ENCODE data around the gene RNF126. TPM values are rescaled to one million over a fixed set of nuclear protein-coding genes. Genes with fewer than 3 reads are reported as not detected.

RNF126 gene
- total RNA-seq, 2 donors from 2014 or later, result 19.2 to 35.9 TPM

DNA sequence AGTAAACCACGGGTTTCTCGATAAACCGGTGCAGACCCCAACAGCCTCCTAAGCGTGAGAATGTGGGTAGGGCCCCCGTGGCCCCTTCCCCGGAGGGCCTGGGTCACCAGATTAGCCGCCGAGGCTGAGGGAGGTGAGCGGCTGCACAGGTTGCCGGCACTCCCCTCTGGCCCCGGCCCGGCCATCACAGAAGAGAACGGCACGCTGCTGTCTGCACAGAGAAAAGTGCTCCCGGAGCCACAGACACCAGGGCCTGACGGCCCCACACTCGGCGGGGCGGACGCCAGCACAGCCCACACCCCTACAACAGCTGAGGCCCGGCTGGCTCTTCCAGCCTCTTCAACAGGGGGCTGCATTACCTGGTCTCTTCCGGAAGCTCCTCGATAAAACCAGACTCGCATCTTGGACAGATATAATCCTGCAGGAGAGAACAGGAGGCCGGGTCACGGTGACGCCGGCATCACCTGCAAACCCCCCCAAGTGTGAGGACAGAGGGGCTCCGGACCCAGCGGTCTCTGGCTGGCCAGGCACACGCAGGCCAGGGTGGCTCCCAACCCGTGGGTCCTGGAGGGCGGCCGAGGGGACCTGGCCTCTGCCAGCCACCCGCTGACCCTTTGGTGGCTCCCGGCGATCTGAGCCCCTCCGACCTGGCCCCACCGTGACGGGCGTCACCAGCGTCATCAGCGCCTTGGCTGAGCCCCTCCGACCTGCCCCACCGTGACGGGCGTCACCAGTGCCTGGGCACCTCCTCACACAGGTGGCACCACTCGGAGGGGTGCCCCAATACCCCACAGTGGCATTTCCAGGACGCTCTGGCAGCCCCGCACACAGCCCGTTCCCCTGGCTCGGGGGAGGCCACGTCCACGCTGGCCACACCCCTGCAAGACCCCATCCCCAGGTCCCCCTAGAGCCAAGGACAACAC lies 10.3 kb downstream of the RNF126 start:
- no peak for ATAC-seq
- DNase-seq, result no peak
- intact Hi-C loops (cut with DNase I), result no loop called here

DNA sequence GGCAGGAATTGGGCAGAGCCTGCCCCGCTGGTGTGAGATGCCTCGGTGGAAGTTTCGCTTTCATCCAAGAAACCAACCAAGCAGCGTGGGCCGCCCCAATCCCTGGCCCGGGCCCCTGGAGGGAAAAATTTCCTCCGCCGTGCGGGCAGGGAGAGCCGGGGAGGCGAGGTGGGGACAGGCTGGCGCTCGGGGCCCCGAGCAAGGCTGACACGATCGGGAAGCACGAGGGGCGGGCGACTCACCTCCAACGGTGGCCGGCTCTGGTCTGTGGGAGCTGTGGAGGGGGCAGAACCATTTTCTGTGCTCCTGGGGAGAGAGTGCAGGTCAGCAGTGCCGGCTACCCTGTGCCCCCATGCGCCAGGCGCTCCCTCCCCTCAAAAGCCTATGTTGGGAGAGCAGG lies 11.0 kb downstream of the RNF126 start:
- DNase-seq (no peak), ATAC-seq (no peak)
- intact Hi-C loops (cut with DNase I), result no loop called here

DNA sequence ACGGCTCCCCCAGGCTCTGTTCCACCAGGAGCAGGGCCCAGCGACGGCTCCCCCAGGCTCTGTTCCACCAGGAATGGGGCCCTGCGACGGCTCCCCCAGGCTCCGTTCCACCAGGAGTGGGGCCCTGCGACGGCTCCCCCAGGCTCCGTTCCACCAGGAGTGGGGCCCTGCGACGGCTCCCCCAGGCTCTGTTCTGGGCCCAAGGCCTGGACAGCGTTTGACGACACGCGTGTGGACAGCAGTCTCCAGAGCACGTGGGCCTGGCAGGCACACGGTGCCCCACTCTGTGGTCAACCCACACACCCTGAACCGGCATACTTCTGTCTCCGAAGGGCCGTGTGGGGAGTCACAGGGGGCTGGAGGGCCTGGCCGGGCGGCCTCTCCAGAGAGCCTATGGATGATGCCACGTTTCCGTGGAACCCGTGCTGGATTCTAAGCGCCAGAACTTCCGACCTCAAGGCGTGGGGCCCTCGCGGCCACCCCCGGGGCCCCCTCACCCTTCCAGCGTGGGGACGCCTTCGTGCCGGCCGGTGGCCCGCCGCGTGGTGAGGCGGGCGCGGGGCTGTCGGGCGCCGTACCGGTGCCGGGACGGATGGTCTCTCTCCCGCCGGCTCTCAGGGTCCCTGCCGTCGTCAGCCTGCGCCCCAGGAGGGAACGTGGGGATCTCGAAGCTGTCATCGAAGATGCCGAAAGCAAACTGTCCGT lies 11.7 kb downstream of the RNF126 start:
- no peak for ATAC-seq
- intact Hi-C loops (cut with DNase I), result no loop called here
- no peak for DNase-seq

GRCh38 chr19:650121-650520 lies 12.9 kb downstream of the RNF126 start:
- DNase-seq, result peak; percentile 17
- intact Hi-C loops (cut with DNase I), result no loop called here
- ATAC-seq, result no peak

DNA sequence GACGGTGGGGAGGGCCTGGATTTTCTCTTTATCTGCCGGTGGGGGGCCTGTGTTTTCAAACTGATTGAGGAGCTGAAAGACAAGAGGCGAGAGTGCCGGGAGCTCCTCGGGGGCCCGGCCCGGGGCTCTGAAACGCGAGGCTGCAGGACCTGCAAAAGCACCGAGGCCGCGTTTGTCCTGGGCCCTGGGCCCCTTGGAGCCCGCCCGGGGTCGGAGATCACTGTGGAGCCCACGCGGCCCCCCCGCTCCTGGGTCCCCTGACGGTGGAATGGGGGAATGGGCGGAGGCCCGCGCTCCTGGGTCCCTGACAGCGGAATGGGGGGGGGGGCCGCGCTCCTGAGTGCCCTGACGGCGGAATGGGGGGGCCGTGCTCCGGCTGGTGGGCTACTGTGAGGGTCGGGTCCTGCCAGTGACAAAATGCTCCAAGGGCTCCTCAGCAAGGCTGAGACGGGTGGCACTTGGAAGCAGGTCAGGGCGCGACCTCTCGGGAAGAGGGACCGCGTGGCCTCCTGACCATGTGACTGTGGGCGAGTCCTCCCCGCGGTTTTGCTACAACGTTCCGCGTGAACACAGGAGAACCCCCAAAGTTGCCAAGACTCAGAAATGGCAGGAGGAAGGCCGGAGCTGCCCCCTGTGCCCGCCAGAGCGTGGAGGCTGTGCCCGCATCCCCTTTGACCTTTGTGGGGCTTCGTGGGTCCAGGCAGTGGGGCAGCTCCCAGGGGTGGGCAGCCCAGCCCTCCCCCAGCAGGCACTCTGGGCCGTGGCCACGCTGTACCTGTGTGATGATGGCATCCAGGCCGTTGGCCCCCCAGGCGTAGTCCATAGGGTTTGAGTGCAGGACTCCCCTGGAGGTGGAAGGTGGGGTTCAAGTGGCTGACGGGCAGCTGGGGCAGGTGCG lies 13.9 kb downstream of the RNF126 start:
- intact Hi-C loops (cut with DNase I), result no loop called here
- ATAC-seq, result no peak
- peak; percentile 19 for DNase-seq

DNA sequence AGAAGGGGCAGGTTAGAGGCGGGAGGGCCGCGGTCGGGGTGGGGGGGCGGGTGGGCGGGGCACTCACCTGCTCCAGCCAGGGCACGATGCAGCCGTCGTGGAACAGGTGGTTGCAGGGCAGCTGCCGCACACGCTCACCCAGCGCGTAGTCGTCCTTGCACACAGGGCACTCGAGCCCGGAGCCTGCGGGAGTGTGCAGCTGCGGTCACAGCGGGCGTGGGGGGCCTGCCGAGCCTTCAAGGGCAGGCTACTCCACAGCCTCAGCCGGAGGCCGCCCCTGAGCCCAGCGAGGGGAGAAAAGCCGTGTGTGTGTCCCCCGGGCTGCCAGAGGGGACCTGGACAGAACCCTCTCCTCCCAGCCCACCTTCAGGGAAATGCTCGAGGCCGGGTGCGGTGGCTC lies 14.7 kb downstream of the RNF126 start:
- no peak for ATAC-seq
- DNase-seq, result no peak
- intact Hi-C loops (cut with DNase I), result no loop called here

GRCh38 chr19:647566-648284 lies 15.3 kb downstream of the RNF126 start:
- ATAC-seq (no peak), DNase-seq (no peak)
- intact Hi-C loops (cut with DNase I), result no loop called here

- ATAC-seq, result no peak
- intact Hi-C loops (cut with DNase I), result no loop called here
- DNase-seq, result peak; percentile 20
Observed at GRCh38 chr19:646779-647565, 16.0 kb downstream of the RNF126 start.

GRCh38 chr19:645912-646778 lies 16.9 kb downstream of the RNF126 start:
- intact Hi-C loops (cut with DNase I), result no loop called here
- ATAC-seq (peak in 1 of 2 donors; percentile 11), DNase-seq (peak; percentile 20)

GRCh38 chr19:644789-645188 lies 18.2 kb downstream of the RNF126 start:
- intact Hi-C loops (cut with DNase I), result no loop called here
- ATAC-seq (no peak), DNase-seq (peak; percentile 19)

DNA sequence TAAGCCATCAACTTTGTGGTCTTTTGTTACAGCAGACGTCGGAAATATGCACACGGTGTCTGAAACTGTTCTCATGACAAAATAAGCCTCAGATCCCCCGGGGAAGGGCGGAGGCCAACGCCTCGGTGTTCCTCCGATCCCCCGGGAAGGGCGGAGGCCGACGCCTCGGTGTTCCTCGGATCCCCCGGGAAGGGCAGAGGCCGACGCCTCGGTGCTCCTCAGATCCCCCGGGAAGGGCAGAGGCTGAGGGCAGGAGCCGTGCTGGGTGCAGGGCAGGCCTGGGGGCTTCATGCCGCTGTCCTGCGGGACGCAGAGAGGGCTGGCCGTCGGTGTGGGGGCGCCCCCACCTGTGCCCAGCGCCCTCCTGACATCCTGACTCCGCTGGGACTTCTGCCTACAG lies 18.7 kb downstream of the RNF126 start:
- intact Hi-C loops (cut with DNase I), result no loop called here
- DNase-seq, result no peak
- no peak for ATAC-seq

DNA sequence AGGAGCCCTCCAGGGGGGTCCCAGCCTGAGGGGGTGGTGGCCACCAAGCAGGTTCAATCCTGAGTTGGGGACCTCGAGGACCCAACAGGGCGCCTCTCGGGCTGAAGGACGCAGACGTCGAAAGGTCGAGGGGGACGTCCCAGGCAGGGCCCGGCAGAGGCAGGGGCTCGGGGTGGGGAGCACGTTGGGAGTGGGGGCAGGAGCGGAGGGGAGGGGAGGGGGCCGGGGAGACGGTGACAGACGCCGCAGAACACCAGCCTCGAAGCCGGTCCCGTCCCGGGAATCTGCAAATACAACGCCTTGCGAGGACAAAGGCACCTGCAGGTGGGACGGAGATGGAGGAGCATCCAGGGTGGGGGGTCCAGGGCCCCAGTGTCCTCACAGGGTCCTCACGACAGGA lies 19.3 kb downstream of the RNF126 start:
- ATAC-seq (no peak), DNase-seq (no peak)
- intact Hi-C loops (cut with DNase I), result no loop called here

DNA sequence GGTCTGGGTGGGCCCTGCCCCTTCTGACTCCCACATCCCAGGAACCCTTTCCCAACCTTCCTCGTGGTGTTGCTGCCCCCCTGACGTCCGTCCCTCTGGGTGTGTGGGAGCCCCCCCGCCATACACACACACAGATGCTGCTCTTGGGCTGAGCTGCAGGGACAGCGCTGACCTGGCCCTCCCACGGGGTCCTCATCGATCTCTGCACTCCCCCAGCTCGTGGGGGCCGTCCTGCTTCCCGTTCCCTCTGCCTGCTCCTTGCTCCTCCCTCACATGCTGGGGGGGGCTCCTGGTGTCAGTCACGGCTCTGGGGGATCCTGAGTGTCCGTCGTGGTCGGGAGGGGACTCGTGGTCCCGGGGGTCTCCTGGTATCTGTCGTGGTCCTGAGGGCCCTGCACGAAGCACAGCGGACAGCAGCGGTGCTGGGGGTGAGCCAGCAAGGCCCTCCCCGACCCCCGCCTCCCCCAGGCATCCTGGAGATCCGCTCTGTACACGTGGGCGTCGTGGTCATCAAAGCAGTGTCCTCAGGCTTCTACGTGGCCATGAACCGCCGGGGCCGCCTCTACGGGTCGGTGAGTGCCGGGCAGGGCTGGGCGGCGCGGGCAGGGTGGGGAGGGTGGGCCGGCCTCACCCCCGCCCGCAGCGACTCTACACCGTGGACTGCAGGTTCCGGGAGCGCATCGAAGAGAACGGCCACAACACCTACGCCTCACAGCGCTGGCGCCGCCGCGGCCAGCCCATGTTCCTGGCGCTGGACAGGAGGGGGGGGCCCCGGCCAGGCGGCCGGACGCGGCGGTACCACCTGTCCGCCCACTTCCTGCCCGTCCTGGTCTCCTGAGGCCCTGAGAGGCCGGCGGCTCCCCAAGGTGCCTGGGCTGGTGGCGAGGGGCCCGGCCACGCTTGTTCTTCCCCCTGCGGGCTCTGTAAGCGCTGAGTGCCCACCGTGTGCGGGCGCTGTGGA lies 20.0 kb downstream of the RNF126 start:
- DNase-seq (no peak), ATAC-seq (no peak)
- intact Hi-C loops (cut with DNase I), result no loop called here

DNA sequence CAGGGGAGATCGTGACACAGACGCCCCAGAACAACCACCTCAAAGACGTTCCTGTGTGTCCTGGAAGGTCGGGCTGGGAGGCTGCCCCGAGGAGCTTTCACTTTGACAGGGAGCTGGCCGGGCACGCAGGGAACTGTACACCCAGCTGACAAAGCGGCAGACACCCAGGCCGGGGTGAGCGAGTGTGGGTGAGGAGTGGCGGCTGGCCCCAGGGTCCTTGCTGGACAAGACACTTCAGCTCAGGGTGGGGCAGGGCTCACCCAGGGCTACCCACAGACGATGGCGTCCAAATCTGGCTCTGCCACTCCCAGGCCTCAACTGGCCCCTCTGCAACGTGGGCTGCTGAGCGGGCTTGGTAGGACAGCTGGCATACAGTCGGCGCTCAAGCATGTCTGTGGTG lies 21.3 kb downstream of the RNF126 start:
- intact Hi-C loops (cut with DNase I), result no loop called here
- ATAC-seq (no peak), DNase-seq (no peak)

DNA sequence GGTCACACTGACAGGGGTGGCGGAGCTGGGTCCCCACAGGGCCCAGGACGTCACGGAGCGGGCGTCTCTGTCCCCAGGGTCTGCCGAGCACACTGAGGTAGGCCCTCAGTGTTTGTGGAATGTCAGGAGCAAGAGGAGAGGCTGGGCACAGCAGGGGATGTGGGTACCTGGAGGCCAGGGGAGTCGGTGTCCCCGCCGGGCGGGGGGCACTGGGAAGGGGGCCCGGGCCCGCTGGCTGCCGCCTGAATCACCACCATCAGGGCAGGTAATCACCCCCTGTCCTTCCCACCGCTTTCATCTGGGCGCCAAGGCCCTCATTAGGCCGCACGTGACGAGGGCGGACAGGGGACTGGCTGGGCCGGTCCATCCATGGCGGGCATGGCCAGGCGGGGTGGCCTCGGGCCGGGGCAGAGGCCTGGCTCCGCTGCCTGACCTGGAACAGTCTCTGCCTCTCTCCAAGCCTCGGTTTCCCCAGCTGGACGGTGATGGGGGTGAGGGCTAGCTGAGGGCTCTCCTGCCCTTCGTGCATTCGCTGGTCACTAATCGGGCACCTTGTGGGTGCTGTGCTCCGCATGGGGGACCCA lies 22.3 kb downstream of the RNF126 start:
- intact Hi-C loops (cut with DNase I), result no loop called here
- no peak for ATAC-seq

GRCh38 chr19:640161-640558 lies 22.9 kb downstream of the RNF126 start:
- intact Hi-C loops (cut with DNase I), result no loop called here
- DNase-seq (no peak), ATAC-seq (no peak)

More for the DNA sequence above, 22.3 kb downstream of the RNF126 start:
- no peak for DNase-seq
